Inferior parietal cortex (tissue), 1 donor: ENCODE measurements around the gene MMP21.

Source experiments
- DNase-seq: peaks from one replicate; pipeline ENCODE4 v3.0.0-alpha.2; 2016; ENCODE audit errors: extremely low spot score

MMP21 gene

DNA sequence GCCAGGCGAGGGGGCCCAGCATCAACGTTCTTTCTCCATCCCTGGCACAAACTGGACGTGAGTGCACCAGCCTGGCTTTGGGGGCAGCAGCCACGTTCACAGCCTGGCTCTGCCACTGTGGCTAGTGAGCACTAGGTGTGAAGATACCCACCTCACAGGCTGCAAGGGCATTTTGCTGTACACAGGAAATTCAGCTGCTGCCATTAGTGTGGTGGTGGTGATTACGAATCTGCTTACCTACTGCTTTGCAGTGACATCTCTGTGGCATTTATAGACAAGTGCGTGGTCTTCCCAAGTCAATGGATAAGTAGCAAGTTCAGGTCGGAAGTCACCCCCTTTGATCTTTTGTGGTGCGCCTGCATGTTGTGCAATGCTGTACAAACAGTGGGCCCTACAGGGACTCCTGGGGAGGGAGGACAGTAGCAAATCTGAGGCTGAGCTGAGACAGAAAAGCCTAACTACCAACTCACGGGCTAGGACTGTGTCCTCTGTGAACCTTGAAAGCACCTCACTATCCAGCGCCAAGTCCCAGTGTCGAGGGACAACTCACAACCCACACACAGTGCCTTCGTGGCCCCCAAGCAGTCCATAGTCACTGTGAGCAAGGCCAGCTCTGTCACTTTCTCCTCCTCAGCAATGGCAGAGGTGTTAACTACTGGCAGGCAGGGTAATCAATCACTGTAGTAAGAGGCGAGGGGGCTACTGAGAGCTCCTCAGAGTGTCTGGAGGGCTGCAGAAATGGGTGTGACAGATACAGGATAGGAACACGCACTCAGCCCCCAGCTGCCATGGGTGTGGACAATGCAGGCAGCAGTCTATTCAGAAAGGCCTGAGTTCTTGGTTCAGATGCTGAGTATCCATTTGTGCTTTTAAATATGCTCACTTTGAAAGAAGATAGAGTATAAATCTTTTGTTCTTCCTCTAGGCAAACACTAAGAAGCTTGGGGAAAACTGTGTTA, 17.0 kb upstream of the MMP21 start:
- DNase-seq: no peak

DNA sequence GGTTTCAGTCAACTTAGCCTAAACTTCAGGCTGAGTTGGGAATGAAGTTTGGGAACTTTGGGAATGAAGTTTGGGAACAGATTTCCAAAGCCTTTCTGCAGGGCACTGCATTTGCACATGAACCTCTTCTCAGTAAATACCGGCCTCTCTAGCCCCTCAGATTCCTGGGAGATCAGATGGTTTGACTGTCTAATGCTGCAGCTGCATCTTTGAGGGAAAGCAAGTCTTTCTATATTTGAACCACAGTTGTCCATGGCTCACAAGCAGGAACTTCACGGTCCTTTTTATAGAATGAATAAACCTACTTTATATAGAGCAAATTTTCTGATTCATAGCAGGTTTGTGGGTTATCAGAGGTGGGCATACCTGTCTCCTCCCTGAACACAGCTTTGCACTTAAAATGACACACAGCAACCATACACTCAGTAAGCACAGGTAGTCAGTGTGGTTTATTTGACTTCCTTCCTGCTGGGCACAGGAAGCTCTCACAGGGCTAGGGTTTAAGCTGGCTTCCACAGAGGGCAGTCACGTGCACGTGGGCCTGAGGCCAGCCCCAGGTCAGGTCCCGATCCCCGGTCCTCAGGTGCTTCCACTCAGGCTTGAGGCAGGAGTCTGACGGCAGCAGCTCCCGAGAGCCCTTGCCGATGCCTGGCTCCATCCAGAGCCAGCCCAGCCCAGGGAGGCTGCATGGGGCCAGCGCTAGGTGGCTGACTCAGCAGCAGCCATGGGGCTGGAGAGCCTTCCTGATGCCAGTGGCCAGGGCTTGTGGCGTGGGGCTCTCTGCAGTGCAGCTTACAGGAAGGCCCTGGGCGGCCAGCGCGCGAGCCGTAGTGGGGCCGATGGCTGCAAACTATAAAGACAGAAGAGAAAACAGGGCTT, 12.8 kb upstream of the MMP21 start:
- no peak for DNase-seq

- DNase-seq: no peak
These were observed 10.2 kb upstream of the MMP21 start for GRCh38 chr10:125785791-125786190.

- DNase-seq: no peak
These were observed 8.3 kb upstream of the MMP21 start for GRCh38 chr10:125783957-125784356.

DNA sequence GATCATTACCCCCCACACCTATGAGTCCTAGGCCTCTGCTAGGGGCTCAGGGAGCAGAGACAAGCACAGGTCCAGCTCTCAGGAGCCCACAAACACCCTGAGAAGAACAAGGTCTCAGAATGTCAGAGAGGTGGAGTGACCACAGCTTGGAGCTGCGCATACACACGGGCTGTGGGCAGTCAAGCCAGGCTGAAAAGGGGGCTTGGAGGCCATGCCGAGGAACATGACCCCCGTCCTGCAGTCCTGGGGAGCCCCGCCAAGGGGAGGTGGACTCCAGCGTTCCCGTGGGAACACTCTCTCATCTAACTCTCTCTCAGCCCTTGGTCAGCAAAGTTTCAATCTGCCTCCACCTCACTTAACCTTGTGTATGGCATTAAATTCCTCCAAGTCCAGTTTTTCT, 7.8 kb upstream of the MMP21 start:
- no peak for DNase-seq

- no peak for DNase-seq
These were observed 7.0 kb upstream of the MMP21 start for GRCh38 chr10:125782616-125783015.

GRCh38 chr10:125782054-125782453, 6.4 kb upstream of the MMP21 start:
- DNase-seq: no peak

DNA sequence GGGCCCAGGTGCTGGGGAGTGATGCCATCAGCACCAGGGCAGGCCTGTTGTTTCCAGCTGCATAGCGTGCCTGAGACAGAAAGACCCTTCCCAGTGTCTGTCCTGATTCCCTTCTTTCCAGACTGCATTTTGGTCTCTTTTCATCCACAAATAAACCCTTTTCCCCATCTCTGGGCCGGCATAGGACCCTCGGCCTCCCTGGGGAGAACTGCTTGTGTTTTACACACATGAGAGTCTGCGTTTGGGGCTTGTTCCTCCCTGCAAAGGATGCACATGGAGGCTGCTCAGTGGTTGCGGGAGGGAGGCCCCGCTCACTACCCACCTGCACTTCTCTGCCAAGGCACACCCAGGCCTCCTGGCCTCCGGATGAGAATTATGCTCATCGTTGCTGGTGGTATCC, 5.8 kb upstream of the MMP21 start:
- no peak for DNase-seq

DNA sequence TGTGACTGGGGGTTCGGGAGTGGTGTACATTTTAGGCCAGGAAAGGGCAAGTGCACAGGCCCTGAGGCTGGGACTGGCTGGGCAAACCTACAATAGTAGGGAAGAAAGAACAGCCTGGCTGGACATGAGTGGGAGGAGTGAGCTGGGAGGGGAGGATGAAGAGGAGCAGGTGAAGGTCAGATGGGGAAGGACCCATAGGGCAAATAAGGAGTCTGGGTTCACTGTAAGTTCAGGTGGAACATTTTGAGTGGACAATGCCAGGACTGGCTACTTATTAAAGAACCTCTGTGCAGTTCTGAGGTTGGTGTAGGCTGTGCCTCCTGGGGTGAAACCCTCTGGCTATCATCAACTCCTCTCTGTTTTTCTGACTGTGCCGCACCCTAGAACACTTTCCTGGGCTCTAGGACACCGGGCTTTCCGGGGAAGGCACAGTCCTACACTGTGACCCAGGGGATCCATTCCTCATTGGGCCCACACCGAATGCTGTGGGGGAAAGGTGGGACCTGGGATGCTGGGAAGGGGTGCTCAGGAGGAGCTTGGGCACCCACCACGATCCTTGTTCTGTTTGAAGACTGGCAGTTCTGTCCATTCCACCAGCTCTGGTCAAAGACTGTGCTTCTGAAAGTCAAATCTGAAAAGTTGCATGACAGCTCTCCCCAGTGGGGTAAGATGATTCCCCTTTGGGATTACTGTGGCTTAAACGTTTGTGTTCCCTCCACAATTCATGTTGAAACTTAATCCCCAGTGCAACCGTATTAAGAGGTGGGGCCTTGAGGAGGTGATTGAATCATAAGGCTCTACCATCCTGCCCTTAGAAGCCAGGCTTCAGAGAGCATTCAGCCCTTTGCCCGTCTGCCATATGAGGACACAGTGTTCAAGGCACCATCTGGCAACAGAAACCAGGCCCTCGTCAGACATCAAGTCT, 4.0 kb upstream of the MMP21 start:
- DNase-seq: no peak

DNA sequence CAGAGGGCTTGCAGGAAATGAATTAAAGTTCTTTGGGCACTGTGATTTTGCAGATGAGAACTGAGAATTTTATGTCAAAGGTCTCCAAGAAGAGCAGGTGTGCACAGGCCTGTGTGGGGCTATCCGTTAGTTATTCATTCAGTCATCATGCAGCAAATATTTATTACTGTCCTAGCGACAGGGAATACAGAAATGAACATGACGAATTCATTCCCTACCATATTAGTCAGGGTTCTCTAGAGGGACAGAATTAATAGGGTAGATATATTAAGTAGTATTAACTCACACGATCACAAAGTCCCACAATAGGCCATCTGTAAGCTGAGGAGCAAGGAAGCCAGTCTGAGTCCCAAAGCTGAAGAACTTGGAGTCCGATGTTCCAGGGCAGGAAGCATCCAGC, 2.9 kb upstream of the MMP21 start:
- DNase-seq: no peak

DNA sequence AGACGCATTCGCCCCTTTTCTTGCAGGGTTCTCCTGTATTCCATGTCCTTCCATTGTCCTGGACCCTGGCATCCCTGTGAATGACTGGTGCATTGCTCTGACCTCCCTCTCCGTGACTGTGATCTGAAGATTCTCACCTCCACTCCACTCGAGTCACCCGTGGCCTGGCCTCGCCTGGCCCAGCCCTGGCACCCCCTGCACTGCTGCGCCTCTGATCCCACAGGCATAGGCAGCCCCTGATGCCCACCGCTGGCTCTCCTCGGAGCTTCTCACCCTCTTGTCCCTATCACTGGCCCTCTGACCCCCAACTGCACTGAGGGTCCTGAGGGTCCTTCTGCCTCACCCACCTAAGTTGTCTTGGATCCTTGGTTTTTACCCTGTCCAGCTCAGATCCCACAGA, 2.2 kb upstream of the MMP21 start:
- DNase-seq: no peak

DNA sequence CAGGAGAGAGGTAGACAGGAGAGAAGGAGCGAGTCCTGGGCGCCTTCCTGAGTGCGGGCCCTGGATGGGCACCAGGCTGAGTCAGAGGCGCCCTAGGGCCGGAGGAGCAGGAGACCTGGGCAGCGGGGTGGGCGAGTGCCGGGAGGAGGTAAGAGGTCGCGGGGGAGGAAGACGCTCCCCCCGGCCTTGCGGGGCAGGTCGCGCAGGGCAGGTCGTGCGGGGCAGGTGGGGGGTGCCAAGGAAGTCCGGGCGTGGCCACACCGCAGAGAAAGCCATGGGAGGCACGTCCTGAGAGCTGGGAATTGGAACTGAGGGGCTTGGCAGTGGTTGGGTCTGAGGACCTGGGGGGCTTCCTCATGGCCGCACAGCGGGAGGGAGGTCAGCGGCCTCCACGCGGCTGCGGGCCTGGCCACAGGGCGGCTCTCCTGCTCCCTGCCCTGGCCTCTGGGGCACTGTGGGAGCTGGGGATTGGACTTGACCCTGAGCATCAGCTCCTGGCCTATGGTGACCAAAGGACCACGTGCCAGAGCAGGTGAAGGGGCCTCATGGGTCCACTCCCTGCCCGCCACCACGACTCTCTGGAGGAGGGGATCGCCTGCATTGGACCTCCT, 935 bp downstream of the MMP21 start:
- no peak for DNase-seq

GRCh38 chr10:125773687-125774543, 1.7 kb downstream of the MMP21 start:
- DNase-seq: no peak

DNA sequence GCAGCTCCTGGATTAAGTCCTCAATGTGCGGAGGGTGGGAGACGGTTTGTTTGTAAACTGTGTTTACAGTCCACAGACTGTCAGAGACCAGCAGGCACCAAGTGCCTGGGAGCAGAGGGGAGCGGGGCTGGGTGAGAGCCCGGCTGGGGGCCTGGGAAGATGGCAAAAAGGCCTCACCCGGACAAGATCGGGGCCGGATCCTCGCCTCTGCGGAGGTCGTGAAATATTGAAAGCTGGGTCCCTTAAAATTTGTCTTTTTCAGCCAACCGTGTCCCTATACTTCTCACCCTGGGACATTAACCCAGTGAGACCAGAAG, 2.8 kb downstream of the MMP21 start:
- no peak for DNase-seq

DNA sequence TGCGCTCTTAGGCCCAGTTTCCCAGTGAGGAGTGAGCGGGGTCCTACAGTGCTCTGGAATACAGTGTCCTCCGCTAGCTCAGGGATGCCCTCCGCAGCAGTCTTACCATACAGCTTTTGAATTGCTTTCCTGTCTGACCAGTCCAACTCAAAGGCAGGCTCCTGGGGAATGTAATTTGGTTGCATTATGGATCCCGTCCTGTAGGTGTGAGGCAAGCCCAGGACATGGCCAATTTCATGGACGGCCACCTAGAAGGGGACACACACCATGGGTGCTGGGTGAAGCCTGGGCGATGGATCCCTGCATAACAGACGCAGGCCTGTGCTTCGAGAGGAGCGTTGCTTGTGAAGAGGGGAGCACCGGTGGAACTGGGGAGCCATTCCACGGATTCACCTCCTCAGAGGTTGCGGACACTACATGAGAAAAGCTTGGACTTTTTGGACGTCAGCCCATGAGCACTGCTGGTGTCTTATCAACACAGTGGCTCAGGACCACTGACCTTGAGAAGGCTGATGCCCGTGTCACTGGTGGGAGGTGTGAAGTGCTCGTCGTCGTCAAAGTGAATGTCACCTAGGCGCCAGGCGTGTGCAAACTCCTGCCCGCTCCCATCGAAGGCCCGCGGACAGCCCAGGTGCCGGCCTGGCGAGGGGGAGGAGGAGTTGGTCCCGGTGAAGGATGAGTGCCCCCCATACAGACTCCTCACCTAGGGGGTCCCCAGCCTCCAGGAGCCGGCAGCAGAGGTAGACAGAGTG, 3.3 kb downstream of the MMP21 start:
- DNase-seq: no peak

- DNase-seq: no peak
These were observed 4.8 kb downstream of the MMP21 start for GRCh38 chr10:125770844-125771243.

DNA sequence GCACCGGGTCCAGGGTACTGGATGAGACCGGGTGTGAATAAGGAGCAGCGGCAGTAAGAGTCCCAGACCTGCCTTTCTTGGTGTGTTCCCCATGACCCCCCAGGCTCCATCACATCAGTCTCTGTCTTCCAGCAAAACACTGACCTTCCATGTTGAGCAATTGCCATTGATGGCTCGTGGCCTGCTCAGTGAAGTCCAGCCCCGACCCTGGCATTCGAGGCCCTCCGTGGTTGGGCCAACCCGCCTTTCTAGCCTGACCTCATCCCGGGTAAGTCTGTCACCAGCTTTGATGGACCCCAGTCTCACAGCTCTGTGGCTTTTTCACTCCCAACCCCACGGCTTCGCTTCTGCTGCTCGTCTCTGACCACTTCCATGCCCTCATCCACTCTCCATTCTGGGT, 6.4 kb downstream of the MMP21 start:
- no peak for DNase-seq

GRCh38 chr10:125768219-125768855, 7.3 kb downstream of the MMP21 start:
- DNase-seq: peak; percentile 58

GRCh38 chr10:125766511-125766910, 9.1 kb downstream of the MMP21 start:
- DNase-seq: no peak
